Trophoblast cell (in vitro differentiated cells and primary cell): ENCODE data around the gene GNG8. TPM values are rescaled to one million over a fixed set of nuclear protein-coding genes. Genes with fewer than 3 reads are reported as not detected.

Experiments used
- DNase-seq, 2 donors: peaks; one replicate each; pipeline ENCODE4 v3.0.0-alpha.2; 2016
- H2AFZ ChIP-seq: 2 replicates; pipeline ENCODE4 v1.6.1; 2013; ENCODE audit warnings: low read length, moderate library complexity, mild to moderate bottlenecking; ENCODE audit not compliant: insufficient read depth, poor library complexity
- H2AK5ac ChIP-seq: 2 replicates; pipeline ENCODE4 v1.6.1; 2013; ENCODE audit warnings: mild to moderate bottlenecking, low read length
- H2BK120ac ChIP-seq: 2 replicates; pipeline ENCODE4 v1.6.1; 2013; ENCODE audit warnings: low read length, mild to moderate bottlenecking, moderate library complexity; ENCODE audit not compliant: insufficient read depth, poor library complexity
- H2BK12ac ChIP-seq: 2 replicates; pipeline ENCODE4 v1.6.1; 2013; ENCODE audit warnings: mild to moderate bottlenecking, low read length, moderate library complexity
- H2BK5ac ChIP-seq: 2 replicates; pipeline ENCODE4 v1.6.1; 2013; ENCODE audit warnings: low read length, low read depth, moderate library complexity, mild to moderate bottlenecking; ENCODE audit not compliant: poor library complexity
- H3K14ac ChIP-seq: 2 replicates; pipeline ENCODE4 v1.6.1; 2013; ENCODE audit warnings: mild to moderate bottlenecking, low read length
- H3K18ac ChIP-seq: 2 replicates; pipeline ENCODE4 v1.6.1; 2013; ENCODE audit warnings: mild to moderate bottlenecking, low read length
- H3K23ac ChIP-seq: 2 replicates; pipeline ENCODE4 v1.6.1; 2013; ENCODE audit warnings: low read length
- H3K27ac ChIP-seq: 2 replicates; pipeline ENCODE4 v1.5.1; 2013; ENCODE audit warnings: low read depth, mild to moderate bottlenecking, inconsistent platforms, low read length, moderate library complexity
- H3K27me3 ChIP-seq: 2 replicates; pipeline ENCODE4 v1.6.1; 2013; ENCODE audit warnings: inconsistent platforms, mild to moderate bottlenecking, low read length, moderate library complexity; ENCODE audit not compliant: insufficient read depth
- H3K36me3 ChIP-seq, 2 experiments: 1 replicate in 1 of 2; 2 replicates in 1 of 2; pipeline ENCODE4 v1.6.1; 2013; ENCODE audit warnings: low read length in 2 of 2, mild to moderate bottlenecking in 2 of 2, moderate library complexity in 1 of 2; ENCODE audit not compliant: insufficient read depth in 2 of 2, control insufficient read depth in 1 of 2
- H3K4ac ChIP-seq: 2 replicates; pipeline ENCODE4 v1.6.1; 2013; ENCODE audit warnings: low read depth, mild to moderate bottlenecking, low read length, moderate library complexity
- H3K4me1 ChIP-seq, 2 experiments: 1 replicate in 1 of 2; 2 replicates in 1 of 2; pipeline ENCODE4 v1.6.1; 2013; ENCODE audit warnings: low read length in 2 of 2, mild to moderate bottlenecking in 2 of 2, moderate library complexity in 1 of 2; ENCODE audit not compliant: insufficient read depth in 2 of 2, control insufficient read depth in 1 of 2
- H3K4me2 ChIP-seq: 2 replicates; pipeline ENCODE4 v1.6.1; 2013; ENCODE audit warnings: inconsistent platforms, mild to moderate bottlenecking, low read length, moderate library complexity
- H3K4me3 ChIP-seq: 2 replicates; pipeline ENCODE4 v1.5.1; 2013; ENCODE audit warnings: mild to moderate bottlenecking, low read depth, low read length, inconsistent platforms
- H3K79me1 ChIP-seq: one replicate; pipeline ENCODE4 v1.6.1; 2013; ENCODE audit warnings: low read length
- H3K79me2 ChIP-seq: 2 replicates; pipeline ENCODE4 v1.6.1; 2013; ENCODE audit warnings: low read length, mild to moderate bottlenecking; ENCODE audit not compliant: control insufficient read depth, insufficient read depth, poor library complexity
- H3K9ac ChIP-seq: 2 replicates; pipeline ENCODE4 v1.6.1; 2013; ENCODE audit warnings: mild to moderate bottlenecking, low read length
- H3K9me3 ChIP-seq: 2 replicates; pipeline ENCODE4 v1.6.1; 2013; ENCODE audit warnings: low read depth, mild to moderate bottlenecking, control low read depth, inconsistent platforms, low read length; ENCODE audit not compliant: insufficient read depth
- H4K12ac ChIP-seq: 2 replicates; pipeline ENCODE4 v1.6.1; 2013; ENCODE audit warnings: low read depth, mild to moderate bottlenecking, low read length, moderate library complexity
- H4K8ac ChIP-seq: 2 replicates; pipeline ENCODE4 v1.6.1; 2013; ENCODE audit warnings: low read depth, mild to moderate bottlenecking, low read length, moderate library complexity
- H4K91ac ChIP-seq: one replicate; pipeline ENCODE4 v1.6.1; 2013; ENCODE audit warnings: low read depth, mild to moderate bottlenecking, low read length, moderate library complexity
- WGBS: extraction: QIAGEN DNeasy Blood & Tissue Kit; methylation state at CpG from one replicate; pipeline ENCODE4 v1.1.7; 2013; ENCODE audit warnings: missing lambda C conversion rate; ENCODE audit not compliant: insufficient read length, insufficient coverage; ENCODE audit errors: extremely low coverage; 5-methylcytosine and 5-hydroxymethylcytosine counted together
- polyA plus RNA-seq: library from polyadenylated mRNA; stranded (reverse); fragments of 200-250 nt; gene quantifications from 2 replicates; pipeline ENCODE4 v1.2.3, GENCODE V29; 2013

Gene GNG8
- 2.0 TPM in 1 of 2 replicates, not detected in the other for polyA plus RNA-seq

- Histone ChIP-seq H3K18ac (no peak within 1 kb of the TSS), H4K12ac (no peak within 1 kb of the TSS), H3K14ac (no peak within 1 kb of the TSS), H3K4me1 (peaks cover 16 to 25% of the 10 kb centered on the region in 2 experiments), H3K23ac (no peak within 1 kb of the TSS), H3K79me2 (peaks cover 2% of the 10 kb centered on the region), H2BK120ac (no peak within 1 kb of the TSS), H3K36me3 (no peaks in the 10 kb centered on the region), H2BK5ac (no peak within 1 kb of the TSS), H2BK12ac (no peak within 1 kb of the TSS), H3K27me3 (peaks cover 17% of the 10 kb centered on the region), H3K79me1 (peaks cover 13% of the 10 kb centered on the region), H4K91ac (no peak within 1 kb of the TSS), H3K4me3 (no peak within 1 kb of the TSS), H3K4ac (no peak within 1 kb of the TSS), H3K27ac (no peak within 1 kb of the TSS), H2AK5ac (no peak within 1 kb of the TSS), H2AFZ (no peak within 1 kb of the TSS), H3K9ac (no peak within 1 kb of the TSS), H3K9me3 (peaks cover 3% of the 10 kb centered on the region), H4K8ac (no peak within 1 kb of the TSS), H3K4me2 (no peak within 1 kb of the TSS)
- no peak for DNase-seq
- no CpG with 5 or more reads among the region's 34 CpGs for WGBS
These were observed at the start of gene GNG8 for GRCh38 chr19:46635920-46636761. Gene GNG8, minus strand, starts transcription at chr19:46636202. Its CDS starts 1,520 bp downstream, at chr19:46634682.

GRCh38 chr19:46685189-46685588, 49.2 kb upstream of the GNG8 start:
- H3K4me3 ChIP-seq, result no peak overlapping the region
- no peaks in the 10 kb centered on the region for H3K4me1 ChIP-seq
- H3K79me2 ChIP-seq, result no peaks in the 10 kb centered on the region
- no peak overlapping the region for H3K23ac ChIP-seq
- H3K4me2 ChIP-seq, result no peak overlapping the region
- no peak overlapping the region for H4K91ac ChIP-seq
- no peaks in the 10 kb centered on the region for H3K27me3 ChIP-seq
- H4K12ac ChIP-seq, result no peak overlapping the region
- H2AK5ac ChIP-seq, result no peak overlapping the region
- H3K18ac ChIP-seq, result no peak overlapping the region
- H2AFZ ChIP-seq, result no peak overlapping the region
- no peak overlapping the region for H3K27ac ChIP-seq
- H3K9me3 ChIP-seq, result no peaks in the 10 kb centered on the region
- no peak overlapping the region for H3K4ac ChIP-seq
- H2BK5ac ChIP-seq, result no peak overlapping the region
- no peak overlapping the region for H3K14ac ChIP-seq
- H2BK12ac ChIP-seq, result no peak overlapping the region
- no CpG with 5 or more reads among the region's 3 CpGs for WGBS
- H2BK120ac ChIP-seq, result no peak overlapping the region
- peaks cover 63 to 64% of the 10 kb centered on the region in 2 experiments for H3K36me3 ChIP-seq
- DNase-seq, result no peak
- no peak overlapping the region for H4K8ac ChIP-seq
- no peak overlapping the region for H3K9ac ChIP-seq
- H3K79me1 ChIP-seq, result no peaks in the 10 kb centered on the region

GRCh38 chr19:46678110-46678732, 42.2 kb upstream of the GNG8 start:
- Histone ChIP-seq H3K27ac (no peak overlapping the region), H2BK5ac (no peak overlapping the region), H2AK5ac (no peak overlapping the region), H3K4me1 (no peaks in the 10 kb centered on the region), H3K4me3 (no peak overlapping the region), H3K79me2 (no peaks in the 10 kb centered on the region), H2BK12ac (no peak overlapping the region), H2AFZ (no peak overlapping the region), H3K18ac (no peak overlapping the region), H3K23ac (no peak overlapping the region), H3K36me3 (peaks cover 64 to 74% of the 10 kb centered on the region in 2 experiments), H3K14ac (no peak overlapping the region), H2BK120ac (no peak overlapping the region), H3K27me3 (no peaks in the 10 kb centered on the region), H4K12ac (no peak overlapping the region), H3K9me3 (peaks cover 6% of the 10 kb centered on the region), H3K79me1 (no peaks in the 10 kb centered on the region), H3K9ac (no peak overlapping the region), H4K91ac (no peak overlapping the region), H4K8ac (no peak overlapping the region), H3K4ac (no peak overlapping the region), H3K4me2 (no peak overlapping the region)
- WGBS, result no CpG with 5 or more reads among the region's 26 CpGs
- DNase-seq, result no peak

GRCh38 chr19:46674416-46675178, 38.6 kb upstream of the GNG8 start:
- H3K4me1 ChIP-seq, result no peaks in the 10 kb centered on the region
- DNase-seq, result no peak
- no peak overlapping the region for H3K9ac ChIP-seq
- H3K14ac ChIP-seq, result no peak overlapping the region
- H3K18ac ChIP-seq, result no peak overlapping the region
- no peak overlapping the region for H3K4ac ChIP-seq
- no peak overlapping the region for H3K4me2 ChIP-seq
- no peaks in the 10 kb centered on the region for H3K79me1 ChIP-seq
- WGBS, result no CpG with 5 or more reads among the region's 21 CpGs
- H4K8ac ChIP-seq, result no peak overlapping the region
- H3K9me3 ChIP-seq, result peaks cover 6% of the 10 kb centered on the region
- H3K27me3 ChIP-seq, result no peaks in the 10 kb centered on the region
- H2BK5ac ChIP-seq, result no peak overlapping the region
- H4K12ac ChIP-seq, result no peak overlapping the region
- H2AFZ ChIP-seq, result no peak overlapping the region
- no peak overlapping the region for H3K23ac ChIP-seq
- H3K27ac ChIP-seq, result no peak overlapping the region
- no peak overlapping the region for H3K4me3 ChIP-seq
- no peak overlapping the region for H2AK5ac ChIP-seq
- H2BK12ac ChIP-seq, result no peak overlapping the region
- H4K91ac ChIP-seq, result no peak overlapping the region
- no peak overlapping the region for H2BK120ac ChIP-seq
- peaks cover 50 to 59% of the 10 kb centered on the region in 2 experiments for H3K36me3 ChIP-seq
- H3K79me2 ChIP-seq, result no peaks in the 10 kb centered on the region
